Measurements from ENCODE around the gene NELFCD.

The NELFCD gene

DNA sequence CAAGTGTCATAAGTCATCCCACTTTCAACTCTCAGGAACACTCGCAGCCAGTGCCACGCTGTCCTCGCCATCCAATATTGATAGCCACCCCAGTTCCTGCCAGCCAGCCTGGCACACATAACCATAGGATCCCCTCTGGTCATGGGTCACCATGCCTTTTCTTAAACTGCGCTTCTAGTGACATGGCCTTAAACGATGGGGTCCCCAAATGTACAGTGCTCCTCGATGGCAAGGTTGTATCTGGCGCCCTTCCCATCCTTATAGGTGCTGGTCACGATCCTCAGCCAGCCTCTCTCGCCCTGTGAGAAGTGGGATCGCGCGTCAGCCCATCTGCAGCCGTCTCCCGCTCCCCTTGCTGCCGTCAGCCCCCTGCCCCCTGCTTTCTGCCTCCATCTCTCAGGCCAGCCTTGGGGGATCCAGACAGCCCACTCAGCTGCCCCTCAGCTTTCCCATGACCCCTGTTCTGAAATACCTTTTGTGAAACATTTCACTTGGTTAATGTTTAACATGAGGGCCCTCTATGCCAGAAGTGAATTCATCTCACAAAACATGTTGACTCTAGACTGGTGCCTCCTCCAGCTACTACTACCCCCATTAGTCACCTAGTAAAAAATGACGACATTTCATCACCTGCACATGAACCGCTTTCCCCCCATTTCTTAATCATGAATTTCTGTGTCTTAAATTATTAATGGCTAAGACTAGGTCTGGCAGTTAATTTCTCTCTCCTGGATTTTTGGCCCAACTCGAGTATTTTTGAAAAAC is 14.6 kb downstream of the NELFCD start:
- no peak for DNase-seq

DNA sequence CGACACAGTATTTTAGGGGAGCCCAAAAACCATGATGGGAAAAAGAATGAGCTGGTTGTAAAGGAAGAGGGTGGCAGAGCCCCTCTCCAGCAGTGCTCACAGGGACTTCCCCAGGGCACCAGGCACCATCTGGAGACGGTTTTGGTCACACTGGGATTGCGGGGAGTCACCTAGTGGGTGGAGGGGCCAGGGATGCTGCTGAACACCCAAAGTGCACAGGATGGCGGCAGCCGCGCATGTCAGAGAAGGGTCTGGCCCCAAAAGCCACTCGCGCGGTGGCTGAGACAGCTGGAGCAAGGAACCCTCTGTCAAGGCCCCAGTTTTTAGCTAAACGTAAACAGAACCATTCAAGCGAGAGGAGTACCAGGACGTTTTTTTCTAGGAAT is 15.2 kb downstream of the NELFCD start:
- no peak for DNase-seq

DNA sequence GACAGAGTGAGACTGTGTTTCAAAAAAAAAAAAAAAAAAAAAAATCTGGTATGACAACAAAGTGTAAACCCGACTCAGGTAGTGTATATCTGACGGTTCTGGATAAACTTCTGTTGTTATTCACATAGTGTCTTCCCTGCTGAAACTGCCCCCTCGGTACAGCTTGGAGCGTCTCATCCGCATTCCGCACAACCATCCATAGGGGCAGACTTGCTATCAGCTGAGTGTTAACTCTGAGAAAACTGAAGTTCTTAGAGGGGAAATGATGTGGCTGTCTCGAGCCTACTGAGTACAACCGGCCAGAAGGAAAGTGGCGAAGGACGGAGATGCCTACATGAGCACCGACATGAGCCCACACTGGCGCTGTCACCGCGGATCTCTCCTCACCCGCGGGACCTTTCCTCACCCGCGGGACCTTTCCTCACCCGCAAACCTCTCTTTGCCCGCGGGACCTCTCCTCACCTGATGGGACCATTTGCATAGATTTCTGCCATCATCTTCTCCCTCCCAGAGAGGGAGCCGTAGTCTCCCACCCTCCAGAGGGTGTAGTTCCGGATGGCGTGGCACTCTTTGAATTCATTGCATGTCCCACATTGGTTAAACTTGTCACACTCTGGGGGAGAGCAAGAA is 16.2 kb downstream of the NELFCD start:
- no peak for DNase-seq

DNA sequence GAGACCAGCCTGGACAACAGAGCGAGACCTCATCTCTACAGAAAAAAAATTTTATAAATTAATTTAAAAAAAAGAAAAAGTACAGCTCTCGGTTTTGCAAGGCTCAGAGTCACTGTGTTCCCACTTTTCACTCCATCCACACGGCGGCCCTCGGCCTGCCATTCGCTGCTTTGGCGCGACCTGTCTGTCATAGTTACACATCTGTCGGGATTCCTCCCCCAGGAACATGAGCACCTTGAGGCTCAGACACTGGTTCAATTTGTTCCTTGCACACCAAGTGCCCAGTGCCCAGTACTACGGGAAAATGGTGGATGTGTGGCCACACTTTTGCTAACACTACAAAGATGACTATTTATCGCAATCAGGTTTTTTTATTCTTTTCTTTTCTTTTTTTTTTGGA is 17.6 kb downstream of the NELFCD start:
- no peak for DNase-seq

DNA sequence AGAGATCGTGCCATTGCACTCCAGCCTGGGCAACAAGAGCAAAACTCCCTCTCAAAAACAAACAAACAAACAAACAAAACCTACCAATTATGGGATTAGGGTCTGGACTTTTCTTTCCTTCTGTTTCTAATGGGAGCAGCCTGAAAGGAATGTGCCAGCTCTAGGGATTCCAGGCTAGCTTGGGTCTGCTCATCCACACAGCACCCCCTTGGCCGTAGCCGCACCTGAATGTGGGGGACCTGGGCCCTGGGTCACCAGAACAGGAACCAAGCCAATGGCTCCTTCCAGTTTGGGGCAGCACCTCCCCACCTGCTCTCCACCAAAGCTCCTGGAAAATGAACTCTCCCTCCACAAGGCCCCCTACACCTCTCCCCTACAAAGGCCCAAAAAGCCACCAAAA is 19.3 kb downstream of the NELFCD start:
- no peak for DNase-seq

DNA sequence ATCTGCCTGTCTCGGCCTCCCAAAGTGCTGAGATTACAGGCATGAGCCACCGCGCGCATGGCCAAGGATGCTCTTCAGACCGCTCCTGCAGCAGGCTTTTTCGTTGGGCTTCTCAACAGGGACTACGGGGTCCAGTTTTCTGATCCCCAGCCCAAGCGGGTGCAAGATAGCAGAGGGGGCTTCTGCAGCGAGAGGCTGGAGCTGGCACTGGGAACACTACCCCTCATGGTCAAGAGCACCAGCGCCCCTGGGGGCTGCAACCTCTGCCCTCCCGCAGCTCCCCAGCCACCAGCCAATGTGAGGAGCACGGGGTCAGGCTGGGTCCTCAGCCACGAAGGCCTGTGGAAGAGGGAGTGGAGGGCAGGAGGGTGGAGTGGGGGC is 20.0 kb downstream of the NELFCD start:
- no peak for DNase-seq

DNA sequence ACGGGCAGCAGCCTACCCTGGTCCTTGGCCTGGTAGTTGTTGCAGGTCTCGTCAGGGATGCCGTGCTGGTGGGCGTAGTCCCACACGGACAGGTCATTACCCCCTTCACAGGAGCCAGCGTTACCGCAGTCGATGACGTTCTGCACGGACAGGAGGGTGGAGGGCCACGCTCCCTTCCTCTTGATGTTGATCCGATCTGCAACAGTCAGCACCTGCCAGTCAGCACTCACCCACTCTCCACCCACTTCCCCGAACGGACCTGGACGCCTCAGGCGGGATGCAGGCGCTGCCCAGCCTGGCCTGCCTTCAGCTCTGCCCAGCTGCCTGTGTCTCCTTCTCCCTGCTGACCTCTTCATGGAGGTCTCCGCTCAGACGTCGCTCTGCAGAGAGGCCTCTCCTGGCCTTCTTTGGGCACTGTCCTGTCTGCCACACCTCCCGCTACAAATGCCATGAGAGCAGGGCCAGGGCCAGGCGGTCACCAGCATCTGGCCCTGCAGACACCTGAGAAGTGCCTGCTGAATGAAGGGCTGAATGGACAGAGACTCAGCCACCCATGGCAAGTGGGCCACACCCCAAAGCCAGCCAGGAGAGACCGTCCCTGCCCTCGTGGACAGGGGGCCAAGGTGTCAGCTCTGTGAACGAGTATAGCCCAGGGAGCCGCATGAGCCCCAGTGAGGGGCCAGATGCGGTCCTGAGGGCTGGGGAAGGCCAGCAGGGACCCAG is 20.6 kb downstream of the NELFCD start:
- no peak for DNase-seq

DNA sequence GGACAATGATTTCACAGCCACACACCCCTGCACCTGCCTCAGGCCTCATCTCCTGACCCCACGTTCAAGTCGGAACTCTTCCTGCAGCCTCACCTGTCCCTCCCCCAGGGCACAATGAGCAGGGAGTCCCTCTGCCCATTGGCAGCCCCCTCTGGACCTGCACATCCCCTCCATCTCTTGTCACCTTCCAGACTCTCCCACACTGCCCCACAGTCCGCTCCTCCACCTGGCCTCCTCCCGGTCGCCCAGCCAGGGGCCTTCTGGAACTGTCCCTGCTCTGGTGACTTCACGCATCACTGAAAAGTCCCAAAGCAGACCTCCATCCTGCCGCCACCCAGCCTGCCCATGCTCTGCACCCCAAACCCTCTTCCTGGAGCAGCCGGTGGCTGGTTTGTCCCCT is 21.3 kb downstream of the NELFCD start:
- DNase-seq: no peak

DNA sequence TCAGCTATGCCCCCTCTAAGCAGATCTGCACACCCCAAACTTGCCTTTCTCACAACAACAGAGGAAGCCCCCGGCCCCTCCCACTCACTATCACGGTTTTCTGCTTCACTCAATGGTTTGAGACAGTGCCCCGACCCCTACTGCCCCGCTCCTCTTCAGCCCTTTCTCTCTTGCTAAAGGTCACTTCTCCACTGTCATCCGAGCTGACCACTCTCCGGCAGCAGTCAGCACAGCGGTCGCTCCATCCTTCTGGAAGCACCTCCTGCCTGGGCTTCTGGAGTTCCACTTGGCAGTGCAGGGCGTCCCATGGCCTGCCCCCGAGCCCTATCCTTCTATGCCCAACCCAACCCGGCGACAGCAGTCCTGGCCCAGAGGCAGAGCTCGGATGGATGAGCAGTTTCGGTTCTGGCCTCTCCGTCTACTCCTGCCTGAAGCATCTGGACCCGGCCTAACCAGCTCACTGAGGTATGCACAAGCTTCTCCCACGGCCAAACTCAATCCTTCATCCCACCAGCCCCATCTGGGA is 21.9 kb downstream of the NELFCD start:
- no peak for DNase-seq

DNA sequence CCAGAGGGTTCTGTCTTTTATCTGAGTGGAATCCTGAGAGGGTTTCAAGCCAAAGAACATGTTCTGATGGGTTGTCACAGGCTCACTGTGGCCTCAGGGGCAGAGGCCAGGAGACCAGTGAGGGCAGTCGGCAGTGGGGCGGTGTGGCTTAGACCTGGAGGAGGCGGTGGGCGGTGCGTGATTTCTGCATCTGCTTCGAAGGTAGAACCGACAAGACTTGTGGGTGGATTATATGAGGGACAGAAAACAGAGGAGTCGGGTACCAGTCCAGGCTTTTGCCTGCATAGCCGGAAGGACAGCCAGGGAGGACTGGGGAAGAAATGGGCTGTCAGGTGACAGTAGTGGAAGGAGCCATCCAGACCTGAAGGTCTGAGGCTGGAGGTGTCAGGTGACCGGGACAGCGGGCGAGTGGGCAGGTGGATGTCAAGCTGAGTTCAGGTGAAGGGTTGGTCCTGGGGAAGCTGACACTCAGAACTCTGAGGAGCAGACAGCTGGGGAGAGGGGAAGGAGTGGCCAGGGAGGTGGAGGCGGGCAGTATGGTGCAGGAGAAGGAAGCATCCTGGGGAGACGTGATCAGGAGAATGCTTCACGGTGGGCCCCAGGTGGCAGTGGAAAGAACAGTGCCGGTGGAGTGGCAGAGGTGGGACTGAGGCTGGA is 22.9 kb downstream of the NELFCD start:
- no peak for DNase-seq

DNA sequence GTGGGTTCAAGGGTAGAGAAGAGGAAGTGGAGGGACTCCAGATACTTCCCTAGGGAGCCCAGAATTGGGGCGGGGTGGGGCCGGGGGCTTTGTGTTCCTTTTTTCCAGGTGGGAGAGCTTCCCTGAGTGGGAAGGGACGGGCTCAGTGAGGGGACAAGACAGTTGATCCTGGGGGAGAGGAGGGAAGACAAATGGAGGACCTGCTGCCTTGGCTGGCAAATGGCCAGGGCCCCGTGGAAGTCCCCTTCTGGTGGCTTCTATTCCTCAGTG is 23.4 kb downstream of the NELFCD start:
- no peak for DNase-seq

DNA sequence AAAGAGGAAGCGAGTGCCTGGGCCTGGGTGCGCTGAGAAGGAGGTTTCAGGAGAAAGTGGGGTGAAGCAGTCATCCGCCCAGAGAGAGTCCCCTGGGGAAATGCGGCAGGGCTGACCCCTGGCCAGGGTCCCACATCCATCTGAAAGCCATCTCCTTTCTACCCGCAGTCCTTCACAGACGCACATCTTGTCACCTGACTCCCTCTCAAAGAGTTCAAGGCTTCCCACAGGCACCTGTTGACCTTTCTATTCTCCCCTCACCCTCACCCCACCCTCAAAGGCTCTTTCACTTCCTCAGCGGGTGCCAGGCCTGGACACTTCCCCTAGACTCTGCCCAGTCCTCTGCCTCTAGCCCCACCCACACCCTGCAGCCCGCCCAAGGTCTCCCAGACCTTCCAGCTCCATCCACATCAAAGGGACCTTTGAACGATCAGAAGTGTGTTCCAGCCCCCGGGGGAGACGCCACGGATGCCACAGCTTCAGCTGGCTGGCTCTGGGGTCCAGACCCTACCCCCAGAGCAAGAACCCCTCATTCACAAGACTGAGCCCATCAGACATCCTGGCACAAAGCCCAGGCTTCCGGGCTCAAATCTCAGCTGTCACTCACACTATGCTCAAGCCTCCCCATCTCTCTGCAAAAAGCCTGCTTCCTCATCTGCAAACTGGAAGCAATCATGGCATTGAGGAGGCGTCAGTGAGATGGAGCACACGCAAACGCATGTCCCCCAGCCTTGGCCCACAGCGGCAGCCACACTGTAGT is 23.9 kb downstream of the NELFCD start:
- no peak for DNase-seq

DNA sequence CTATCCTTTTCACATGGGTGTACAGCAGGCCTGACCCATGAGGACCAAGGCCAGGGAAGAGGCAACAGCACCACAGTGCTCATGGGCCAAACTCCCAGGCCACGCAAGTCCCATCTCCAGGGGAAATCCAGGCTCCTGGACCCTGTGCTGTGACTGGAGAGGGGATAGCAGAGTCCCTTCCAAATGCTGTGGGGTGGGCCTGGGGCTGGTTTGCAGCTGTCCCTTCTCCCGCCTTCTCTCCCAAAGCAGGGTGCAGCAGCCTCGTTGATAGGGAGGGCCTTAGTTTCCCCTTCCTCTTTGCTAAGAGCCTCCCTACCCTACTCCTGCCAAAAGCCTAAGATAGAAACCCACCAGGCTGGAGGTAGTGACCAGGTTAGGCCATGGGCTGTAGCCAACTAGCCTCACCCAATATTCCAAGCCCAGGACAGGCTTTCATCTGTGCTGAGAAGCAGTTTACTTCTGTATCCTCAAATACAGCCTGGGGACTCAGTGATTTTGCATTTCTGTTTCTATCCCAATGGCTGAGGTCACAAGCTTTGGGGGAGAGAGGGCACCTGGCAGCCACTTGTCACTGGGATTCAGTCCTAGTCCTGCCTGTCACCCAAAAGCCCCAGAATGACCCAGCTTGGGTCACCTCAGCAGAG is 24.6 kb downstream of the NELFCD start:
- DNase-seq: no peak

DNA sequence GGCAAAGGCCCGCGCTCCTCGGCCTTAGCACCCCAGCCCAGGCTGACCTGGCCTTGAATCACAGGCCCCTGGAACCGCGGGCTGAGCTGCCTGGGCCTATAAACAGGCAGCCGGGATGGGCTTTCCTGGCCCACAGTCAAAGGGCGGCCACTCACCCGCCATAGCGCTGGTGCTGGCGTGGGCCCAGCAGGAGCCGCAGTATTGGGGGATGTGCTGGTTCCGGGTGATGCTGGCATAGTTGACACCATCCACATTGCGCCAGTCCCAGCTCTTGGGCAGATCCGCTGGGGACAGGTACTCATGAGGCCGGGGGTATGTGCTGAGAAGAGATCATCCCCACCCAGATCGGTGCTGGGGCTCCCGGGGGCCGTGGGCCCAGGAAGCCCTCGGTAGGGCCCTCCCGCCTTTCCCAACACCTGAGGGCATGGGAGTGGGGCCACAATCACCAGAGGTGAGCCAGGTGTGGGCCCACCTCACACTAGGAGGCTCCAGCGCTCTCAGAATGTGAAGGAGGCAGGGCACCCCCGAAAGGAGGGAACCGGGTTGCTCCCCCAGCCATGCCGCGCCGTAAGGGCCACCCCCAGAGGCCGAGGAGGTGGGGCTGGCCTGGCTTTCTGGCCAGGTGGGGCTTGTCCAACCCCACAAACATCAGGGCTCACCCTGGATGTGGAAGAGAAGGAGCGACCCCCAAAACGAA is 25.3 kb downstream of the NELFCD start:
- DNase-seq: no peak

DNA sequence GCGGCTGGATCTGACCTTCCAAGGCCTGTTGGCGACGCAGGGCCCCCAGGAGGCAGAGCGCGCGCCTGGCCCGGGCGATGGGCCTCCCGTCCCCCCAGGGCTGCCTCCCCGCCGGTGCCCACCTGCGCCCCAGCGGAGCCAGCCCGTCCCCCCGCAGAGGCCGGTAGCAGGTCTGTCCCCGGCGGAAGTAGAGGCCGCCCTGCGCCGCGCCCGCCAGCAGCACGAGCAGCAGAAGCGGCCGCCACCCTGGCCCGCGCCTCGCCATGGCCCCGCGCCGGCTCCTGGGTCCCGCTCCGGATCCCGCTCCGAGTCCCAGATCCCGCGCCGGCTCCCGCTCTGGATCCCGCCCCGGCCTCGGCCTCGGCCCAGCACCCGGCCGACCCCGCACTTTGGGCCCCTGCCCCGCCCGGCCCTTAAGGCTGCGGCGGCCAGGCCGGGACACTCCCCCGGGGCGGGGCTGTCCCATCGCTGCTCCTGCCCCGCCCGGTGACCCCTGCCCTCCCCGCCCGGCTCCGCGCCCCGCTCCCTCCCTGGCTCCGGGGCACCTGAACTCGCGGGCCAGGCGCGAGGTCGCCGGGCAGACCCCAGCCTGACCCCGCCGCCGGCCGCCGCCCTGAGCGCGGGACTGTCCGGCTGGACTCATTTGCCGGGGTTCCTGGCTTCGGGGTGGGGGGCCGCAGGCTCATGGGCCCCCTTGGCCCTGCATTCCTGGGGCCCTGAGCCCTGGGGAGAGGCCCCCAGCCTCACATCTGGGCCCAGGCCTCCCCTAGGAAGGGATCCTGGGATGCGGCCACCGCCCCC is 26.0 kb downstream of the NELFCD start, which contains the start of gene CTSZ:
TSS of gene CTSZ (minus strand) at position 391 of the 801 bp plus-strand sequence. CDS start at position 265, 126 bp downstream.
- no peak for DNase-seq

DNA sequence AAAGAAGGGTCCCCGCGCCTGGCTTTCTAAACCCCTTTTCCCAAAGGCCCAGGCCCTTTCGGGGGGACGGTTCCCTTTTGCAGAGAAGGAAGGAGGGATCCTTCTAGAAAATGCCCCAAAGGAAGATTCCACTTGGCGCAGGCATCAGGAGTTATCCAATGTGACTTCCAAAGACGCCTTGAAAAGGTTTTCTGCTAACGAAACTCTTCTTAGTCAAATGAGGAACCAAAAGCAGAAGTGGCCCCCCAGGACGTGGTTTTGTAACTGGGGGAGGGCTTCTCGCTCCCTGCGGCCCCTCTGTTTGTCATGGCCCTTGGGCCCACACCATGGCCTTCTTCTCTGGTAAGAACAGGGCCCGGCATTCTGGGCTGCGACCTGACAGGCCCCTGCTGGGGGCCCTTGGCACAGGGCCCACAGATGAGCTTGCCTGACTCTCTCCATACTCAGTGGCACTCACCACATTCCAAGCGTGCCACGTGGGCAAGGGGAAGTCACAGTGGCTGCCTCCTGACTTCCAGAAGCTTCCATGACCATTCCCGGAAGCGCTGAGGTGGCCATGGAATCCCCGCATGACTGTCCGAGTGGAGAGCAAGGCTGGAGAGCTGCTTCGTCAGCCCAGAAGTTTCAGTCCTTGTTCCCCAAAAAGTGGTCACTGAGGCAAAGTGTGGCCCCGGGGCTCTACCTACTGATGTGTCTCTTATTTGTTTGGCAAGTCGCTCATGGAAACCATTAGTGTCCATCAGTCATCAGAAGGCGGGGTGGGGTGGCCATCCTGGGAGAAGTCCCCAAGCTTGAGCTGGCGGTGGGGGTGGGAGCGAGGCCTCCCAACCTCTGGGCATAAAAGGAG is 26.8 kb downstream of the NELFCD start:
- DNase-seq: no peak

DNA sequence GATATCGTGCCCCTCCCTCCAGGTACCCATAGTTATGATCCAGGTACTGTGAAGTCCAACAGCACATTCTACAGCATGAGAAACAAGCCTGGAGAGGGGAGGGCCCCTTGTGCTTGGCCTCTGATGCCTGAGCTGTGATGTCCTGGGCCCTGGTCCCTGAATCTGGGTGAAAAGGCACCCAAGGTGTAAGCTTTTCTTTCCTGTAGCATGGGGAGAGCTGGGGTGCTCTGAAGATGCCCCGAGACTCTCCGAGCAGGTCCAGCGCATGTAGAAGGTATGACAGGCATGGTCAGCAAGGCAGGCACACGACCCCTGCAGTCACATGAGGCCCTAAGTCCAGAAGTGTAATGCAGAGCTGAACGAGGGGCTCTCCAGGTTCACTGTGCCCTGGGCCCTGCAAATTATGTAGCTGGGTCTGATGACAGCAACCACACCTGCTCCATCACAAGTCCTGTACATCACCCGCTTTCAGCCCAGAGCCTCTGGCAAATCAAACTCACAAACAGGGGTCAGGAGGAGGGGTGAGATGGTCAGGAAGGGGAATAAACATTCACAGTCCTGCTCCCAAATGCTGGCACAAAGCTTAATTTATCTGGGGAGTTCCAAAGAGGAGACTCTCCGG is 27.8 kb downstream of the NELFCD start:
- DNase-seq: no peak

DNA sequence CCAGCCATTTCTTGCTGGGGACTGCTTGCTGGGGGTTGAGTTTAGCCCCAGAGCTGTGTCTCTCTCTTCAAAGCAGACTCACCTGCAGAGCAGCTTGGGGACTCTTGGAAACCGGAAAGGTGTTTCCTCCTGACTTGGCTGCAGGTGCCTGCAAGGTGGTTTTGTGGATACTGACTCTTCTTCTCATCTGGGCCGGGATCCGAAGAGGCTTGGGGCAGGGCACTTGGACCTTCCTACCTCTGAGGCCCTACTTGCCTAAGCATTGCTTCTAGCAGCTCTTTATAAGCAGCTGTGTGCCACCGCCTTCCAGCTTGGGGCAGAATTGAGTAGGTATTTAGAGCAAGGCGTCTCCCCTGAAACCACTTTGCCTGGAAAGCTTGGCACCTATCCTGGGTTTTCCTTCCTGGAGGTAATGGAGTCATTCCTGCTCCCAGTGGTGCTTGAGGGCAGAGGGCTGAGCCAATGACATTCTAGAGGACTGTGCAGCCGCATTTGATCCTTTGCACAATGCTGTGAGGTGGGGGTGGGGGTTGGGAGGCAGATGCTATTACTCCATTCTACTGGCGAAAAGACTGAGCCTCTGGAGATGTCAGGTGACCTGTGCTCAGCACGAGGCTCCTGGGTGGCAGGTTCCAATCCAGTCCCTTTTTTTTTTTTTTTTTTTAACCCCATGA is 29.4 kb downstream of the NELFCD start:
- DNase-seq: no peak

Measured in NCI-H1092 treated with DMSO at 0.1 percent for 48 hours (cell line).